ENCODE results near the gene GPR27. TPM values are rescaled to one million over a fixed set of nuclear protein-coding genes. Genes with fewer than 3 reads are reported as not detected.

GPR27 gene
- total RNA-seq, 1 donor from 2014 or later, result 0.70 TPM

- H3K27ac Mint-ChIP-seq, result no peak overlapping the region
- peaks cover 24% of the 10 kb centered on the region for H3K27me3 Mint-ChIP-seq (ENCODE audit: insufficient read depth)
- no peaks in the 10 kb centered on the region for H3K9me3 Mint-ChIP-seq
- no peaks in the 10 kb centered on the region for H3K36me3 Mint-ChIP-seq (ENCODE audit: low read depth)
- H3K4me1 Mint-ChIP-seq (ENCODE audit: low read depth), result no peaks in the 10 kb centered on the region
- H3K4me3 Mint-ChIP-seq, result no peak overlapping the region
- DNase-seq (ENCODE audit: low spot score), result no peak
- intact Hi-C loops (cut with micrococcal nuclease), result no loop called here
Measured at GRCh38 chr3:71803248-71803647, 49.6 kb downstream of the GPR27 start.

DNA sequence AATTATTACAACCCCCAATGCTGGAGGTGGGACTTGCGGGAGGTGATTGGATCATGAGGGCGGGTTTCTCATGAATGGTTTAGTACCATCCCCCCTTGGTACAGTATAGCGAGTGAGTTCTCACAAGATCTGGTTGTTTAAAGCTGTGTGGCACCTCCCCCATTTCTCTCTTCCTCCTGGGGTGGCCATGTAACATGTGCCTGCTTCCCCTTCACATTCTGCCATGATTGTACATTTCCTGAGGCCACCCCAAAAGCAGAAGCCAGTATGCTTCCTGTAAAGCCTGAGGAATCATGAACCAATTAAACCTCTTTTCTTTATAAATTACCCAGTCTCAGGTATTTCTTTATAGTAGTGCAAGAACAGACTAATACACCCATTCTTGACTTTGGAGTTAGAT, 51.5 kb downstream of the GPR27 start:
- intact Hi-C loops (cut with micrococcal nuclease), result no loop called here
- H3K27me3 Mint-ChIP-seq (ENCODE audit: insufficient read depth), result peaks cover 14% of the 10 kb centered on the region
- H3K27ac Mint-ChIP-seq, result no peak overlapping the region
- H3K4me3 Mint-ChIP-seq, result no peak overlapping the region
- H3K9me3 Mint-ChIP-seq, result no peaks in the 10 kb centered on the region
- H3K4me1 Mint-ChIP-seq (ENCODE audit: low read depth), result no peaks in the 10 kb centered on the region
- H3K36me3 Mint-ChIP-seq (ENCODE audit: low read depth), result no peaks in the 10 kb centered on the region
- no peak for DNase-seq (ENCODE audit: low spot score)

DNA sequence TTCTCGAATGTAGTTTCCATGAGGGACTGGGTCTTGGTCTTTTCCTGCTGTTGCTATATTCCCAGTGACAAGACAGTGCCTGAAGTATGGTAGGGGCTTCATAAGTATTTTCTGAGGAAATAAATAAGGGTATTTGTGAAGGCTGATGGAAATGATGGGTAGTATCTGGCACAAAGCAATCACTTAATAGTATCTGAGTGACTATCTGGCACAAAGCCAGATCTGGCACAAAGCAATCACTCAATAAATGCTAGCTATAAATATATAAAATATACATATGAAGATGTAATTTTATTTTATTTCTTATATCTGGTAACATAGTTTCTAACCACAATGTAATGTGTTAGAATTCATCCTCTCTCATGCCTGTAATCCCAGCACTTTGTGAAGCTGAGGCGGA, 52.0 kb downstream of the GPR27 start:
- Mint-ChIP-seq H3K36me3 (ENCODE audit: low read depth) (no peaks in the 10 kb centered on the region), H3K27me3 (ENCODE audit: insufficient read depth) (peaks cover 14% of the 10 kb centered on the region), H3K4me1 (ENCODE audit: low read depth) (no peaks in the 10 kb centered on the region), H3K27ac (no peak overlapping the region), H3K9me3 (no peaks in the 10 kb centered on the region), H3K4me3 (no peak overlapping the region)
- intact Hi-C loops (cut with micrococcal nuclease), result no loop called here
- no peak for DNase-seq (ENCODE audit: low spot score)

Other genes starting within 250 kb of the GPR27 start
- gene FOXP1, start 170.1 kb upstream of the GPR27 start, total RNA-seq, result 94.8 and 97.6 TPM in 2 replicates
- 20.6 and 21.8 TPM in 2 replicates for gene EIF4E3, start 28.5 kb upstream of the GPR27 start, total RNA-seq
- gene PROK2, start 31.3 kb downstream of the GPR27 start, total RNA-seq, result not detected in 2 replicates

Measured in activated T-helper 1 cell treated with anti-CD3 and anti-CD28 coated beads, Interleukin-12 subunit alpha, Interleukin-12 subunit beta, Interleukin-2, Interleukin-4 antibody, amounts not matched to agents 30 ng/mL and 10 ng/mL and 1 ng/mL, durations not matched to agents 14 hours and 24 hours and 36 hours (primary cell).